ENCODE measurements around the gene PALB2. TPM values are rescaled to one million over a fixed set of nuclear protein-coding genes. Genes with fewer than 3 reads are reported as not detected.

The PALB2 gene
- total and polyA plus RNA-seq, 3 donors from 2014 or later = 14.4 to 26.8 (median 24.6) TPM

- Histone ChIP-seq H3K27me3 (no peaks in the 10 kb centered on the region), H3K4me3 (no peak overlapping the region), H3K9me3 (no peaks in the 10 kb centered on the region), H3K36me3 (ENCODE audit: low read depth, missing control alignments) (no peaks in the 10 kb centered on the region), H3K4me1 (peaks cover 12% of the 10 kb centered on the region), H3K27ac (no peak overlapping the region)
- intact Hi-C loops (cut with DNase I; ENCODE audit: low total_unique reads) = no loop called here
- no peak for DNase-seq
- TF ChIP-seq CTCF (IDR thresholded peaks at IDR 0.05) (no peak), POLR2A (IDR thresholded peaks at IDR 0.05) (no peak)
These were observed 60.7 kb downstream of the PALB2 start for GRCh38 chr16:23580391-23580790.

GRCh38 chr16:23579371-23579770, 61.7 kb downstream of the PALB2 start:
- WGBS, 2 donors = 80 to 88% methylated on average over 4 of the region's 4 CpGs
- H3K4me1 ChIP-seq = peaks cover 12% of the 10 kb centered on the region
- no peak overlapping the region for H3K4me3 ChIP-seq
- H3K27ac ChIP-seq = no peak overlapping the region
- no peaks in the 10 kb centered on the region for H3K36me3 ChIP-seq (ENCODE audit: low read depth, missing control alignments)
- DNase-seq = no peak
- TF ChIP-seq CTCF (IDR thresholded peaks at IDR 0.05) (no peak), POLR2A (IDR thresholded peaks at IDR 0.05) (no peak)
- intact Hi-C loops (cut with DNase I; ENCODE audit: low total_unique reads) = no loop called here
- H3K27me3 ChIP-seq = no peaks in the 10 kb centered on the region
- no peaks in the 10 kb centered on the region for H3K9me3 ChIP-seq

GRCh38 chr16:23578101-23578830, 62.8 kb downstream of the PALB2 start:
- DNase-seq = peak; percentile 33
- Histone ChIP-seq H3K27me3 (no peaks in the 10 kb centered on the region), H3K4me3 (no peak overlapping the region), H3K27ac (peak overlapping the region in 1 of 2 donors; percentile 36), H3K4me1 (peaks cover 12% of the 10 kb centered on the region), H3K36me3 (ENCODE audit: low read depth, missing control alignments) (no peaks in the 10 kb centered on the region), H3K9me3 (no peaks in the 10 kb centered on the region)
- 55 to 60% methylated on average over 5 of the region's 5 CpGs for WGBS, 2 donors
- TF ChIP-seq CTCF (IDR thresholded peaks at IDR 0.05) (no peak), POLR2A (IDR thresholded peaks at IDR 0.05) (no peak)
- intact Hi-C loops (cut with DNase I; ENCODE audit: low total_unique reads) = no loop called here

GRCh38 chr16:23577493-23577892, 63.6 kb downstream of the PALB2 start:
- intact Hi-C loops (cut with DNase I; ENCODE audit: low total_unique reads) = no loop called here
- Histone ChIP-seq H3K27me3 (no peaks in the 10 kb centered on the region), H3K4me1 (peaks cover 12% of the 10 kb centered on the region), H3K4me3 (no peak overlapping the region), H3K27ac (no peak overlapping the region), H3K36me3 (ENCODE audit: low read depth, missing control alignments) (no peaks in the 10 kb centered on the region), H3K9me3 (no peaks in the 10 kb centered on the region)
- no peak for DNase-seq
- TF ChIP-seq CTCF (IDR thresholded peaks at IDR 0.05) (no peak), POLR2A (IDR thresholded peaks at IDR 0.05) (no peak)
- WGBS, 2 donors = 73 to 74% methylated on average over 2 of the region's 2 CpGs

GRCh38 chr16:23575834-23576233, 65.3 kb downstream of the PALB2 start:
- no peaks in the 10 kb centered on the region for H3K27me3 ChIP-seq
- intact Hi-C loops (cut with DNase I; ENCODE audit: low total_unique reads) = no loop called here
- H3K9me3 ChIP-seq = no peaks in the 10 kb centered on the region
- DNase-seq = no peak
- no peak overlapping the region for H3K27ac ChIP-seq
- TF ChIP-seq POLR2A (IDR thresholded peaks at IDR 0.05) (no peak), CTCF (IDR thresholded peaks at IDR 0.05) (no peak)
- WGBS, 2 donors = 87 to 89% methylated on average over 3 of the region's 3 CpGs
- H3K4me1 ChIP-seq = peaks cover 12% of the 10 kb centered on the region
- no peak overlapping the region for H3K4me3 ChIP-seq
- no peaks in the 10 kb centered on the region for H3K36me3 ChIP-seq (ENCODE audit: low read depth, missing control alignments)

Data from testis (tissue), 3 donors.